ENCODE results near the gene USP53. TPM values are rescaled to one million over a fixed set of nuclear protein-coding genes. Genes with fewer than 3 reads are reported as not detected.
"Not testable (repeated sequence)": the region's sequence is repeated elsewhere in the genome, so short reads cannot be mapped to it uniquely, and the experiment has no call there.

Gene USP53
- total RNA-seq, 2 donors from 2014 or later = 11.3 to 12.6 TPM

DNA sequence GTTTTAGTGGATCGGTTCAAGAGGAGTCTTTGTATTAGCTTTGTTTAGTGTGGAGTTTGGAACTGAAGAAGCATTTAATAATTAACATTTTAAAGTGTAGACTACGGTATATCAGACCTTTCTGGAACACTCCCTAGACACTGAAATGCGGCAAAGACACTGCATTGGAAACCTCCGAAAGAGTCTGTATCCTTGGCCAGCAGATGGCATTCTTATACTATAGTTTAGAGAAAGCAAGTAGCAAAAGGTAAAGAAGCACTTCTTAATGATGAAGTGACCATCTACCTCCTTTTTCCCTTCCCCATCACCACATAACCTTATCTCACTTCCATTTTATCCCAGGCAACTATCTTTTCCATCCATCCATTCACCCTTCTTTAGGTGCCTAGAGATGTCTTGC lies 101.8 kb downstream of the USP53 start:
- Mint-ChIP-seq H3K4me1 (ENCODE audit: low read depth) (no peaks in the 10 kb centered on the region), H3K27ac (no peak overlapping the region), H3K27me3 (ENCODE audit: low read depth) (peaks cover 12% of the 10 kb centered on the region), H3K4me3 (no peak overlapping the region), H3K36me3 (ENCODE audit: insufficient read depth in 2 of 2) (no peaks in the 10 kb centered on the region), H3K9me3 (no peaks in the 10 kb centered on the region)
- ATAC-seq (replicated peaks in 1 of 2) (peak; percentile 54 to 73), DNase-seq (peak; percentile 13 to 24)

GRCh38 chr4:119315036-119315435 lies 102.5 kb downstream of the USP53 start:
- no peak for DNase-seq
- Mint-ChIP-seq H3K4me3 (no peak overlapping the region), H3K4me1 (ENCODE audit: low read depth) (no peaks in the 10 kb centered on the region), H3K27me3 (ENCODE audit: low read depth) (peaks cover 12% of the 10 kb centered on the region), H3K36me3 (ENCODE audit: insufficient read depth in 2 of 2) (no peaks in the 10 kb centered on the region), H3K27ac (no peak overlapping the region), H3K9me3 (no peaks in the 10 kb centered on the region)
- ATAC-seq (replicated peaks in 1 of 2) = no peak

DNA sequence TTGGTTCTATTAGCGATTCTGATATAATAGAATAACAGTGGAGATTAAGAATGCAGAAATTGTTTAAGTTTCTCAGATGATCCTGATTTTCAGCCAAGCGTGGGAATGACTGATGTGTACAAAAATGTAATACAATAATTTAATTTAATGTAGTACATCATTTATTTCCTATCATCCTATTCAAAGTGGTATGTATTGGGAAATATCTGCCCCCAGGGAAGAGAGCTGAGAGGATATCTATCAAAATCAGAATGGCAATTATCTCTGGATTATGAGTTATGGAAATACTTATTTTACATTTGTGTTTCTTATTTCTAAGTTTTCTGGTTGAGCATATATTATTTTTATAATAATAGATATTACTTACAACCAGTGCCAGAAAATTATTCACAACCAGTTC lies 105.5 kb downstream of the USP53 start:
- no peaks in the 10 kb centered on the region for H3K36me3 Mint-ChIP-seq (ENCODE audit: insufficient read depth in 2 of 2)
- H3K4me1 Mint-ChIP-seq (ENCODE audit: low read depth) = no peaks in the 10 kb centered on the region
- peaks cover 10% of the 10 kb centered on the region for H3K27me3 Mint-ChIP-seq (ENCODE audit: low read depth)
- H3K27ac Mint-ChIP-seq = no peak overlapping the region
- ATAC-seq (replicated peaks in 1 of 2) (no peak), DNase-seq (no peak)
- no peaks in the 10 kb centered on the region for H3K9me3 Mint-ChIP-seq
- H3K4me3 Mint-ChIP-seq = no peak overlapping the region

- H3K4me1 Mint-ChIP-seq (ENCODE audit: low read depth) = no peaks in the 10 kb centered on the region
- no peaks in the 10 kb centered on the region for H3K36me3 Mint-ChIP-seq (ENCODE audit: insufficient read depth in 2 of 2)
- no peaks in the 10 kb centered on the region for H3K27me3 Mint-ChIP-seq (ENCODE audit: low read depth)
- no peak within 1 kb of the TSS for H3K27ac Mint-ChIP-seq
- no peak within 1 kb of the TSS for H3K4me3 Mint-ChIP-seq
- DNase-seq = no peak
- no peaks in the 10 kb centered on the region for H3K9me3 Mint-ChIP-seq
- ATAC-seq (replicated peaks in 1 of 2) = no peak
These were observed 109.6 kb downstream of the USP53 start, which contains the start of gene FABP2 for GRCh38 chr4:119321921-119322687. TSS of gene FABP2 (minus strand) at chr4:119322138. CDS start at chr4:119322102, 36 bp downstream.

GRCh38 chr4:119328695-119329094 lies 116.2 kb downstream of the USP53 start:
- H3K27ac Mint-ChIP-seq = no peak overlapping the region
- H3K36me3 Mint-ChIP-seq (ENCODE audit: insufficient read depth in 2 of 2) = no peaks in the 10 kb centered on the region
- no peak overlapping the region for H3K4me3 Mint-ChIP-seq
- DNase-seq (no peak), ATAC-seq (replicated peaks in 1 of 2) (no peak)
- no peaks in the 10 kb centered on the region for H3K27me3 Mint-ChIP-seq (ENCODE audit: low read depth)
- no peaks in the 10 kb centered on the region for H3K4me1 Mint-ChIP-seq (ENCODE audit: low read depth)
- no peaks in the 10 kb centered on the region for H3K9me3 Mint-ChIP-seq

- Mint-ChIP-seq H3K9me3 (no peaks in the 10 kb centered on the region), H3K4me1 (ENCODE audit: low read depth) (no peaks in the 10 kb centered on the region), H3K27me3 (ENCODE audit: low read depth) (no peaks in the 10 kb centered on the region), H3K4me3 (no peak overlapping the region), H3K36me3 (ENCODE audit: insufficient read depth in 2 of 2) (no peaks in the 10 kb centered on the region), H3K27ac (no peak overlapping the region)
- ATAC-seq (replicated peaks in 1 of 2) (no peak), DNase-seq (no peak)
These were observed 117.5 kb downstream of the USP53 start for GRCh38 chr4:119329835-119330620.

GRCh38 chr4:119336332-119336979 lies 123.9 kb downstream of the USP53 start:
- H3K36me3 Mint-ChIP-seq (ENCODE audit: insufficient read depth in 2 of 2); H3K27ac Mint-ChIP-seq; H3K27me3 Mint-ChIP-seq (ENCODE audit: low read depth); H3K4me3 Mint-ChIP-seq; DNase-seq; H3K4me1 Mint-ChIP-seq (ENCODE audit: low read depth); ATAC-seq (replicated peaks in 1 of 2); H3K9me3 Mint-ChIP-seq: not testable (repeated sequence)

DNA sequence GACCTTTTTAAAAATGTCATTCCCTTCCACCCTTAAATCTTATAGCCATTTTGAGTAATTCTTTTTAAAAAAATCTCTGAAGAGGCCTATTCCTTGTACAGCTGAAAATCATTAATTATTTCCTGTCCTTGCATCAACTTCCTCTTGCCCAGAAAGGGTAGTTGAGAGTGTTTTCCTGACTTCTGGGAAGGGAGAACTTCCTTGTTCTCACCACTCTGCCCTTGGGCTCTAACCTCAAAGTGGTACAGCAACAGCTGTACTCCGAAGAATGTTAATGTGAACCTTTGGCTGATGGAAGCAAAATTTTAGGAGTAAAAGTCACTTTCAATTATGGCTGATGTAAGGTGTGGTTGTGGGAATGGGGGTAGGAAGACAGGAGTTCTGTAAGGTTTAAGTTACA lies 124.5 kb downstream of the USP53 start:
- H3K27me3 Mint-ChIP-seq (ENCODE audit: low read depth) = no peaks in the 10 kb centered on the region
- no peak overlapping the region for H3K4me3 Mint-ChIP-seq
- H3K4me1 Mint-ChIP-seq (ENCODE audit: low read depth) = no peaks in the 10 kb centered on the region
- ATAC-seq (replicated peaks in 1 of 2) (no peak), DNase-seq (no peak)
- H3K27ac Mint-ChIP-seq = no peak overlapping the region
- no peaks in the 10 kb centered on the region for H3K9me3 Mint-ChIP-seq
- no peaks in the 10 kb centered on the region for H3K36me3 Mint-ChIP-seq (ENCODE audit: insufficient read depth in 2 of 2)

- H3K9me3 Mint-ChIP-seq; H3K4me1 Mint-ChIP-seq (ENCODE audit: low read depth); DNase-seq; H3K27ac Mint-ChIP-seq; H3K4me3 Mint-ChIP-seq; H3K36me3 Mint-ChIP-seq (ENCODE audit: insufficient read depth in 2 of 2); H3K27me3 Mint-ChIP-seq (ENCODE audit: low read depth); ATAC-seq (replicated peaks in 1 of 2): not testable (repeated sequence)
These were observed 127.4 kb downstream of the USP53 start for GRCh38 chr4:119339895-119340294.

- H3K9me3 Mint-ChIP-seq, H3K27ac Mint-ChIP-seq: not testable (repeated sequence)
These were observed 130.8 kb downstream of the USP53 start for GRCh38 chr4:119343293-119343692.

More at GRCh38 chr4:119343293-119343692, 130.8 kb downstream of the USP53 start:
- not testable (repeated sequence) for H3K4me1 Mint-ChIP-seq (ENCODE audit: low read depth); ATAC-seq (replicated peaks in 1 of 2); H3K27me3 Mint-ChIP-seq (ENCODE audit: low read depth); DNase-seq; H3K4me3 Mint-ChIP-seq; H3K36me3 Mint-ChIP-seq (ENCODE audit: insufficient read depth in 2 of 2)

Other genes starting within 250 kb of the USP53 start
- not detected for gene MYOZ2, start 76.9 kb upstream of the USP53 start, total RNA-seq
- gene FABP2, start 109.4 kb downstream of the USP53 start, total RNA-seq = not detected